Measurements from ENCODE around the gene NAP1L4. TPM values are rescaled to one million over a fixed set of nuclear protein-coding genes. Genes with fewer than 3 reads are reported as not detected.

The NAP1L4 gene
- total and polyA plus RNA-seq, 2 of the 4 experiments (the other 2 are of a cell fraction), result 71.5 to 80.7 TPM

DNA sequence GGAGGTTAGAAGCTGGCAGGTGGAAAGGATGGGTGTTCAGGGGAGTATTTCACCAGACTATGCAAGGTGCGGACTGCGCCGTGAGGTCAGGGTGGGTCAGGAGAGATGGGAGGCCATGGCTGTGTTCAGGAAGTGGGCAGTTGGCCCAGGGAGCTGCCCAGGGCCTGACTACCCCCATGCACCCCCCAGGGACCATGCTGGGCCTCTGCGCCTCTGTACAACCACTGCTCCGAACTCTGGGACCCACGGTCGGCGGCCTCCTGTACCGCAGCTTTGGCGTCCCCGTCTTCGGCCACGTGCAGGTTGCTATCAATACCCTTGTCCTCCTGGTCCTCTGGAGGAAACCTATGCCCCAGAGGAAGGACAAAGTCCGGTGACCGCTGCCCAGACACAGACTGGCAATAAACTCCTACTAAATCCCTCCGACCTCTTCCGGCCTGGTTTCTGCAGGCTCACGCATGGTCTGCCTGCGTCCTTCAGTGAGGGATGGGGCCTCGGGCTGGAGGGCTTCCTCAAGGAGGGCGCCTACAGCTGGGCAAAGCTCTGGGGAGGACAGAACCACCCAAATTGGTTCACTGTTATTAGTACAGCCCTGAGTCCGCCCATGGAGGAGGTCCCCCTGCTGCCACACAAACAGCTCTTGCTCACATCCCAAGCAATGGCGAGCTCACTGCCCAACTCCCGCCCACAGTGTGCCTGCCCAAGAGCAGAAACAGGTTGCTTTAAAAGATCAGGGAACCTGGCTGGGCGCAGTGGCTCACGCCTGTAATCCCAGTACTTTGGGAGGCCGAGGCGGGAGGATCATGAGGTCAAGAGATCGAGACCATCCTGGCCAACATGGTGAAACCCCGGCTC, 67.1 kb downstream of the NAP1L4 start (continued):
- TF ChIP-seq RAD21 (IDR thresholded peaks at IDR 0.05; ENCODE audit: low read length), result no peak

DNA sequence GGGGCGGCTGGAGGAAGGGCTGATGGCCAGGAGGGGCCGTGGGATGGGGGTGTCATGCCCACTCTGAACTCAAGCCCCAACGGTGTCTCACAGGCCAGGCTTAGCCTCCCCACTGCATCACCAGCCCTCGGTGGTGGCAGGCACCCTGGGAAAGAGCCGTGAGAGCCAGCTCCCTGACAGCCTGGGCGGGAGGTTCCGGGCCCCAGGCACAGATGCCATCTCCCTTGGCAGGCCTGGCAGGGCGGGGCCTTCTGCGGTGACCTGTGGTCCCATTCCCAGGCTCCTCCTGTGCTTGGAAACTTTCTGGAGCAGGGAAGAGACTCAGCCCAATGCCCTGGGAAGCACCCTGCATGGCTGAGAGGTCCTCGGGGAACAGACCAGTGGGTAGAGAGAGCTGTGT, 67.7 kb downstream of the NAP1L4 start:
- dilution Hi-C loops (cut with HindIII; ENCODE audit: low sequenced_read_pairs, unreplicated experiment) (no loop called here), intact Hi-C loops (cut with micrococcal nuclease) (no loop called here), in situ Hi-C loops (cut with MboI; ENCODE audit: low sequenced_read_pairs) (no loop called here)
- Histone ChIP-seq H3K4me2 (ENCODE audit: low read depth, low read length) (no peak overlapping the region), H3K18ac (ENCODE audit: low read depth, low read length) (no peak overlapping the region), H3K9me1 (ENCODE audit: insufficient read depth, low read length) (peaks cover 13% of the 10 kb centered on the region), H3K27me3 (ENCODE audit: control insufficient read depth, insufficient read depth, low read length) (no peaks in the 10 kb centered on the region), H4K8ac (ENCODE audit: low read depth in 2 of 2, low read length in 2 of 2) (no peak overlapping the region), H3K4me3 (ENCODE audit: insufficient read depth, low read depth, low read length) (no peak overlapping the region), H2BK120ac (ENCODE audit: low read depth, low read length) (no peak overlapping the region), H3K4me1 (ENCODE audit: control insufficient read depth, insufficient read depth, low read length) (peaks cover 6% of the 10 kb centered on the region), H2BK15ac (ENCODE audit: low read depth, low read length) (no peak overlapping the region), H4K5ac (ENCODE audit: low read depth, low read length) (no peak overlapping the region), H4K91ac (ENCODE audit: insufficient read depth, low read depth, low read length) (no peak overlapping the region), H2BK5ac (ENCODE audit: low read depth, low read length, poor library complexity, severe bottlenecking) (no peak overlapping the region), H3K9ac (ENCODE audit: low read depth, low read length) (no peak overlapping the region), H2AFZ (replicated peaks; ENCODE audit: low read length, poor library complexity) (no peak overlapping the region), H2AK5ac (ENCODE audit: low read depth, low read length) (no peak overlapping the region), H2BK20ac (ENCODE audit: low read depth, low read length) (no peak overlapping the region), H3K79me1 (ENCODE audit: low read depth in 1 of 2, low read length in 2 of 2) (peaks cover 6 to 31% of the 10 kb centered on the region in 2 experiments; a peak in 3 of 4 replicates), H3K9me3 (ENCODE audit: control insufficient read depth, insufficient read depth, low read length) (no peaks in the 10 kb centered on the region), H3K4ac (ENCODE audit: low read depth, low read length) (no peak overlapping the region), H3K36me3 (ENCODE audit: control insufficient read depth, insufficient read depth, low read length) (no peaks in the 10 kb centered on the region), H4K20me1 (ENCODE audit: insufficient read depth, low read length) (peaks cover 23% of the 10 kb centered on the region), H2AK9ac (replicated peaks; ENCODE audit: low read depth, low read length, poor library complexity) (no peak overlapping the region), H3K27ac (ENCODE audit: insufficient read depth, low read length) (no peak overlapping the region), H3K56ac (ENCODE audit: extremely low read depth, insufficient read depth, low read length) (no peak overlapping the region), H3K23ac (ENCODE audit: low read depth, low read length) (no peak overlapping the region), H3K14ac (replicated peaks; ENCODE audit: low read depth, low read length) (no peak overlapping the region)
- WGBS, 2 experiments (ENCODE audit: extremely low coverage in 2 of 2, insufficient read length in 1 of 2), result 92% methylated on average over 7 of the region's 10 CpGs; no CpG with 5 or more reads in 1 of the 2 experiments
- no peak for DNase-seq
- POLR2A ChIA-PET (ENCODE audit: unreplicated experiment), result interaction anchor here (0.6 kb wide), 1 partner anchor 458 kb away, joined by 10 read pairs; no protein-coding TSS in a partner anchor
- no peak for ATAC-seq (ENCODE audit: low read depth)
- CTCF ChIA-PET, result no interaction called here
- BruUV-seq (replicated peaks), result no TSS peak
- no peak for TF ChIP-seq CEBPB (IDR thresholded peaks at IDR 0.05; ENCODE audit: low read depth, low read length)
- no peak for TF ChIP-seq POLR2A (IDR thresholded peaks at IDR 0.05; ENCODE audit: low read depth, low read length)
- no peak for TF ChIP-seq RAD21 (IDR thresholded peaks at IDR 0.05; ENCODE audit: low read length)
- no peak for TF ChIP-seq SMC3 (IDR thresholded peaks at IDR 0.05; ENCODE audit: low read depth, low read length)
- no peak for TF ChIP-seq RFX5 (IDR thresholded peaks at IDR 0.05; ENCODE audit: low read depth, low read length)
- TF ChIP-seq FOS (IDR thresholded peaks at IDR 0.05; ENCODE audit: low read depth, low read length), result no peak
- no peak for TF ChIP-seq MXI1 (IDR thresholded peaks at IDR 0.05; ENCODE audit: borderline replicate concordance, low read depth, low read length)
- TF ChIP-seq, protein P1, sequence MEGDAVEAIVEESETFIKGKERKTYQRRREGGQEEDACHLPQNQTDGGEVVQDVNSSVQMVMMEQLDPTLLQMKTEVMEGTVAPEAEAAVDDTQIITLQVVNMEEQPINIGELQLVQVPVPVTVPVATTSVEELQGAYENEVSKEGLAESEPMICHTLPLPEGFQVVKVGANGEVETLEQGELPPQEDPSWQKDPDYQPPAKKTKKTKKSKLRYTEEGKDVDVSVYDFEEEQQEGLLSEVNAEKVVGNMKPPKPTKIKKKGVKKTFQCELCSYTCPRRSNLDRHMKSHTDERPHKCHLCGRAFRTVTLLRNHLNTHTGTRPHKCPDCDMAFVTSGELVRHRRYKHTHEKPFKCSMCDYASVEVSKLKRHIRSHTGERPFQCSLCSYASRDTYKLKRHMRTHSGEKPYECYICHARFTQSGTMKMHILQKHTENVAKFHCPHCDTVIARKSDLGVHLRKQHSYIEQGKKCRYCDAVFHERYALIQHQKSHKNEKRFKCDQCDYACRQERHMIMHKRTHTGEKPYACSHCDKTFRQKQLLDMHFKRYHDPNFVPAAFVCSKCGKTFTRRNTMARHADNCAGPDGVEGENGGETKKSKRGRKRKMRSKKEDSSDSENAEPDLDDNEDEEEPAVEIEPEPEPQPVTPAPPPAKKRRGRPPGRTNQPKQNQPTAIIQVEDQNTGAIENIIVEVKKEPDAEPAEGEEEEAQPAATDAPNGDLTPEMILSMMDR (conservative IDR thresholded peaks at IDR 0.05; ENCODE audit: low read depth, low read length), result no peak
- TF ChIP-seq, protein P2, sequence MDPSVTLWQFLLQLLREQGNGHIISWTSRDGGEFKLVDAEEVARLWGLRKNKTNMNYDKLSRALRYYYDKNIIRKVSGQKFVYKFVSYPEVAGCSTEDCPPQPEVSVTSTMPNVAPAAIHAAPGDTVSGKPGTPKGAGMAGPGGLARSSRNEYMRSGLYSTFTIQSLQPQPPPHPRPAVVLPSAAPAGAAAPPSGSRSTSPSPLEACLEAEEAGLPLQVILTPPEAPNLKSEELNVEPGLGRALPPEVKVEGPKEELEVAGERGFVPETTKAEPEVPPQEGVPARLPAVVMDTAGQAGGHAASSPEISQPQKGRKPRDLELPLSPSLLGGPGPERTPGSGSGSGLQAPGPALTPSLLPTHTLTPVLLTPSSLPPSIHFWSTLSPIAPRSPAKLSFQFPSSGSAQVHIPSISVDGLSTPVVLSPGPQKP (IDR thresholded peaks at IDR 0.05; ENCODE audit: borderline replicate concordance, low read depth, low read length), result no peak
- TF ChIP-seq, protein P3, sequence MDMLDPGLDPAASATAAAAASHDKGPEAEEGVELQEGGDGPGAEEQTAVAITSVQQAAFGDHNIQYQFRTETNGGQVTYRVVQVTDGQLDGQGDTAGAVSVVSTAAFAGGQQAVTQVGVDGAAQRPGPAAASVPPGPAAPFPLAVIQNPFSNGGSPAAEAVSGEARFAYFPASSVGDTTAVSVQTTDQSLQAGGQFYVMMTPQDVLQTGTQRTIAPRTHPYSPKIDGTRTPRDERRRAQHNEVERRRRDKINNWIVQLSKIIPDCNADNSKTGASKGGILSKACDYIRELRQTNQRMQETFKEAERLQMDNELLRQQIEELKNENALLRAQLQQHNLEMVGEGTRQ (IDR thresholded peaks at IDR 0.05; ENCODE audit: low read depth, low read length), result no peak
- no peak for TF ChIP-seq MAZ (IDR thresholded peaks at IDR 0.05; ENCODE audit: borderline replicate concordance, low read depth, low read length)
- TF ChIP-seq BHLHE40 (IDR thresholded peaks at IDR 0.05; ENCODE audit: low read depth, low read length), result no peak
- no peak for TF ChIP-seq NFE2L2 (IDR thresholded peaks at IDR 0.05; ENCODE audit: low read depth, low read length)

Measured in IMR-90 (cell line).